Activated CD8-positive, alpha-beta memory T cell treated with anti-CD3 and anti-CD28 coated beads, Interleukin-2, amount 10 ng/mL, durations not matched to agents 7 days and 5 days (primary cell): ENCODE measurements around the gene AAMP. TPM values are rescaled to one million over a fixed set of nuclear protein-coding genes. Genes with fewer than 3 reads are reported as not detected.
A peak's percentile ranks its signal among the peaks of the same experiment; 100 is the strongest.

Source experiments
- ATAC-seq: fragments of 150-1000 bp; cut with Tn5 transposase; one replicate; pipeline ENCODE4 v1.10.0; 2021; ENCODE audit warnings: moderate library complexity
- CTCF ChIA-PET: fragments of 350-600 bp; sonication (Branson Sonifier 250); formaldehyde crosslinking; loops from one replicate; lab custom pipeline; 2021; ENCODE audit warnings: antibody characterized with exemption; lab: Charles Lee
- DNase-seq: peaks from one replicate; pipeline ENCODE4 v3.0.0-alpha.2; 2020
- H3K27ac Mint-ChIP-seq: one replicate; pipeline ENCODE4 v1.8.0; 2021; ENCODE audit warnings: mild to moderate bottlenecking, mixed read lengths
- H3K27me3 Mint-ChIP-seq: one replicate; pipeline ENCODE4 v1.8.0; 2021; ENCODE audit warnings: mixed read lengths
- H3K36me3 Mint-ChIP-seq: one replicate; pipeline ENCODE4 v1.8.0; 2021; ENCODE audit warnings: mild to moderate bottlenecking, mixed read lengths
- H3K4me1 Mint-ChIP-seq: one replicate; pipeline ENCODE4 v1.8.0; 2021; ENCODE audit warnings: mixed read lengths
- H3K4me3 Mint-ChIP-seq: one replicate; pipeline ENCODE4 v1.8.0; 2021; ENCODE audit warnings: mild to moderate bottlenecking, moderate library complexity, mixed read lengths
- H3K9me3 Mint-ChIP-seq: one replicate; pipeline ENCODE4 v1.8.0; 2022; ENCODE audit warnings: low read depth, mixed read lengths
- total RNA-seq, 2 experiments: library from RNA; stranded (reverse); gene quantifications; one replicate each; pipeline ENCODE4 v1.2.3, GENCODE V29; 2021

AAMP gene
- total RNA-seq, 2 experiments from 2014 or later: 49.5 to 61.4 TPM

DNA sequence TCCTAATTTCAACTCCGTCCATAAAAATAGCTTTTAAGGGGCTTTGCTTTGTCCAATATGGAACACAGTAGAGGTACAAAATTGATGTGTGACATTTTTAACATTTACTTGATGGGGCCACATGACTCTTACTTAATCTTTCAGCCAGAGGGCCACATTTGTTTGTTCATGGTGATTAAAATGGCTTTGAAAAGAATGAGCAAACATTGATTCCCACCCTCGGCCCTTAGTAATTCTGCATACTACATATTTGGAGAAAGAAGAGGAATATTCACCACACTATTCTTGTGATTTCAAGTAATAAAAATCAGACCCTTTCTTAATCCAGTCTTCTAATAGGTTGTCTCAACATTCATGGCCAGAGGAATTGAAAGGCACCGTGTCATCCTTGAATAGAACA lies 35.4 kb downstream of the AAMP start:
- no peak for DNase-seq
- peaks cover 30% of the 10 kb centered on the region for H3K4me1 Mint-ChIP-seq
- no peak for ATAC-seq
- H3K9me3 Mint-ChIP-seq: no peaks in the 10 kb centered on the region
- H3K27ac Mint-ChIP-seq: no peak overlapping the region
- no peak overlapping the region for H3K4me3 Mint-ChIP-seq
- peaks cover 84% of the 10 kb centered on the region for H3K36me3 Mint-ChIP-seq
- CTCF ChIA-PET: interaction anchor here (0.9 to 2.6 kb wide), 4 partner anchors 12 to 69 kb away, joined by 3 to 6 read pairs (median 4); no protein-coding TSS in a partner anchor
- H3K27me3 Mint-ChIP-seq: no peaks in the 10 kb centered on the region

DNA sequence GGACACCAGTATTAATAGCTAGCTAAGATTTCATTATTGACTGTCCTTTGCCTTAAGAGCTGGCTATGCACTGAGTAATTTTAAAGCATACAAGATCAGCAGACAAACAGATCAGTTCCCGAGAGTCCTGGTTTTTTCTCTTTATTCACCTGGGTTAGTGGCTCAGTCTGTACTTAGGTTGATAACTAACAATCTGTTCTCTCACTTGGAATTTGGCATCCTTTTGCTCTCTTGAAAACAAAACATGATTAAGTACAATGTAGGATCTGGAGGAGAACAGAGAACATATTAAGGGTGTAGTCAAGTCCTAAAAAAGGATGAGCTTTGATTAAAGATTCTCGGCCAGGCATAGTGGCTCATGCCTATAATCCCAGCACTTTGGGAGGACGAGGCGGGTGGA lies 36.4 kb downstream of the AAMP start:
- Mint-ChIP-seq H3K9me3 (no peaks in the 10 kb centered on the region), H3K27me3 (no peaks in the 10 kb centered on the region), H3K4me1 (peaks cover 37% of the 10 kb centered on the region), H3K36me3 (peaks cover 82% of the 10 kb centered on the region), H3K27ac (peak overlapping the region; percentile 66), H3K4me3 (no peak overlapping the region)
- ATAC-seq: no peak
- no peak for DNase-seq
- CTCF ChIA-PET: interaction anchor here (1.6 to 2.6 kb wide), 2 partner anchors 11 to 24 kb away, joined by 4 to 6 read pairs; no protein-coding TSS in a partner anchor

GRCh38 chr2:218230882-218231281 lies 39.1 kb downstream of the AAMP start:
- Mint-ChIP-seq H3K36me3 (peaks cover 81% of the 10 kb centered on the region), H3K27ac (peak overlapping the region; percentile 87), H3K9me3 (no peaks in the 10 kb centered on the region), H3K4me3 (peak overlapping the region; percentile 65), H3K4me1 (peaks cover 59% of the 10 kb centered on the region), H3K27me3 (no peaks in the 10 kb centered on the region)
- peak; percentile 65 for ATAC-seq
- DNase-seq: peak; percentile 66
- CTCF ChIA-PET: interaction anchor here (0.9 to 3.4 kb wide), 11 partner anchors 10 to 477 kb away, joined by 3 to 25 read pairs (median 8); partner anchors contain the start of genes AAMP, ARPC2 and PNKD

- CTCF ChIA-PET: interaction anchor here (0.7 to 3.4 kb wide), 11 partner anchors 9 to 161 kb away, joined by 3 to 25 read pairs (median 8); partner anchors contain the start of genes AAMP, ARPC2, PNKD and RUFY4
- peak; percentile 57 for ATAC-seq
Measured at GRCh38 chr2:218229851-218230250, 40.1 kb downstream of the AAMP start.

GRCh38 chr2:218229239-218229638 lies 40.7 kb downstream of the AAMP start:
- H3K9me3 Mint-ChIP-seq: no peaks in the 10 kb centered on the region
- ATAC-seq: peak; percentile 88
- peak overlapping the region; percentile 90 for H3K27ac Mint-ChIP-seq
- H3K4me1 Mint-ChIP-seq: peaks cover 75% of the 10 kb centered on the region
- H3K27me3 Mint-ChIP-seq: no peaks in the 10 kb centered on the region
- peak; percentile 80 for DNase-seq
- H3K36me3 Mint-ChIP-seq: peaks cover 83% of the 10 kb centered on the region
- peak overlapping the region; percentile 42 for H3K4me3 Mint-ChIP-seq
- CTCF ChIA-PET: interaction anchor here (0.7 to 3.4 kb wide), 10 partner anchors 8 to 160 kb away, joined by 3 to 25 read pairs (median 7); partner anchors contain the start of genes AAMP, ARPC2, PNKD and RUFY4

More at GRCh38 chr2:218229851-218230250, 40.1 kb downstream of the AAMP start:
- Mint-ChIP-seq H3K4me1 (peaks cover 69% of the 10 kb centered on the region), H3K9me3 (no peaks in the 10 kb centered on the region), H3K27ac (peak overlapping the region; percentile 87), H3K27me3 (no peaks in the 10 kb centered on the region), H3K36me3 (peaks cover 82% of the 10 kb centered on the region), H3K4me3 (peak overlapping the region; percentile 65)
- peak; percentile 64 for DNase-seq

GRCh38 chr2:218228366-218229090 lies 41.4 kb downstream of the AAMP start:
- Mint-ChIP-seq H3K4me1 (peaks cover 78% of the 10 kb centered on the region), H3K27ac (peak overlapping the region; percentile 90), H3K27me3 (no peaks in the 10 kb centered on the region), H3K9me3 (no peaks in the 10 kb centered on the region), H3K4me3 (peak overlapping the region; percentile 42), H3K36me3 (peaks cover 82% of the 10 kb centered on the region)
- DNase-seq (no peak), ATAC-seq (no peak)
- CTCF ChIA-PET: interaction anchor here (0.8 to 3.4 kb wide), 8 partner anchors 8 to 41 kb away, joined by 3 to 25 read pairs (median 8); partner anchors contain the start of genes AAMP, ARPC2 and PNKD

- H3K9me3 Mint-ChIP-seq: no peaks in the 10 kb centered on the region
- ATAC-seq (no peak), DNase-seq (no peak)
- H3K36me3 Mint-ChIP-seq: peaks cover 82% of the 10 kb centered on the region
- H3K27ac Mint-ChIP-seq: peak overlapping the region; percentile 86
- peaks cover 87% of the 10 kb centered on the region for H3K4me1 Mint-ChIP-seq
- no peaks in the 10 kb centered on the region for H3K27me3 Mint-ChIP-seq
- CTCF ChIA-PET: interaction anchor here (0.7 to 1.8 kb wide), 5 partner anchors 11 to 1528 kb away, joined by 3 to 9 read pairs (median 4); no protein-coding TSS in a partner anchor
- H3K4me3 Mint-ChIP-seq: peak overlapping the region; percentile 10
Measured at GRCh38 chr2:218226903-218227302, 43.0 kb downstream of the AAMP start.

DNA sequence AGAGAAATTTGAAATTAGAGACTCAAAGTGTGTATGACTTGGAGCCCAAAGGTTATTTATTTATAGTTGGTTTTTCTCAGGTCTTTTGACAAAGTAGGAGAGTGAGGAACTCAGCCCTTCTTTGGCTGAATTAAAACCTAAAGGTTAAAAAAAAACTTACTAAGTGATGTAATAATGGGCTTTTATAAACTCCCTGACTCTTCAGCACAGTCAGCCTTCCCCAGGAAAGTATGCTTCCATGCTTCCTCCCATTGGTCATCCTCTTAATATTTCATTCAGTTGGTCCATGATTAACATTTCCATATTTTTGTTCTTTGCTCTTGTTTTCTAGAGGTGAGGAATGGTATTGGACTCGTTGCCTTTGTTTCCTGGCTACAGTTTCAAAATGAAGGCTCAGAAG lies 45.8 kb downstream of the AAMP start:
- DNase-seq: no peak
- CTCF ChIA-PET: no interaction called here
- Mint-ChIP-seq H3K36me3 (peaks cover 89% of the 10 kb centered on the region), H3K27ac (peak overlapping the region; percentile 61), H3K4me3 (peak overlapping the region; percentile 87), H3K4me1 (peaks cover 84% of the 10 kb centered on the region), H3K27me3 (no peaks in the 10 kb centered on the region), H3K9me3 (no peaks in the 10 kb centered on the region)
- no peak for ATAC-seq

DNA sequence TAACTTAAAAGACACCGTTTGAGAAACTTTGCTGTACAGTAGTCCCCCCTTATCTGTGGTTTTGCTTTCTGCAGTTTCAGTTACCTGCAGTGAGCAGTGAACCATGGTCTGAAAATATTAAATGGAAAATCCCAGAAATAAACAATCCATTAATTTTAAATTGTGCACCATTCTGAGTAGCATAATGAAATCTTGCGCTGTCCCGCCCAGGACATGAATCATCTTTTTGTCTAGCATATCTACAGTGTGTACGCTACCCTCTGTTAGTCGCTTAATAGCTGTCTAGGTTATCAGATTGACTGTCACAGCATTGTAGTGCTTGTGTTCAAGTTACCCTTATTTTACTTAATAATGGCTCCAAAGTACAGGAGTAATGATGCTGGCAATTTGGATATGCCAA lies 46.9 kb downstream of the AAMP start:
- Mint-ChIP-seq H3K36me3 (peaks cover 88% of the 10 kb centered on the region), H3K4me1 (peaks cover 73% of the 10 kb centered on the region), H3K9me3 (no peaks in the 10 kb centered on the region), H3K27me3 (no peaks in the 10 kb centered on the region), H3K27ac (peak overlapping the region; percentile 61), H3K4me3 (peak overlapping the region; percentile 87)
- ATAC-seq: peak; percentile 48
- CTCF ChIA-PET: interaction anchor here (1.9 to 2.1 kb wide), 2 partner anchors 11 to 35 kb away, joined by 6 to 8 read pairs; no protein-coding TSS in a partner anchor
- no peak for DNase-seq

- Mint-ChIP-seq H3K27ac (peak overlapping the region; percentile 93), H3K27me3 (no peaks in the 10 kb centered on the region), H3K4me3 (peak overlapping the region; percentile 87), H3K4me1 (peaks cover 66% of the 10 kb centered on the region), H3K36me3 (peaks cover 80% of the 10 kb centered on the region), H3K9me3 (no peaks in the 10 kb centered on the region)
- CTCF ChIA-PET: interaction anchor here (1.0 to 2.6 kb wide), 5 partner anchors 9 to 37 kb away, joined by 3 to 16 read pairs (median 6); no protein-coding TSS in a partner anchor
- no peak for DNase-seq
- no peak for ATAC-seq
Measured at GRCh38 chr2:218221000-218221399, 48.9 kb downstream of the AAMP start.

- Mint-ChIP-seq H3K27ac (peak overlapping the region; percentile 93), H3K36me3 (peaks cover 70% of the 10 kb centered on the region), H3K9me3 (no peaks in the 10 kb centered on the region), H3K4me3 (peak overlapping the region; percentile 87), H3K27me3 (no peaks in the 10 kb centered on the region), H3K4me1 (peaks cover 58% of the 10 kb centered on the region)
- no peak for DNase-seq
- no peak for ATAC-seq
- CTCF ChIA-PET: interaction anchor here (0.6 to 2.6 kb wide), 6 partner anchors 10 to 176 kb away, joined by 3 to 16 read pairs (median 4); partner anchors contain the start of genes AAMP and PNKD
Measured at GRCh38 chr2:218219934-218220333, 50.0 kb downstream of the AAMP start.

DNA sequence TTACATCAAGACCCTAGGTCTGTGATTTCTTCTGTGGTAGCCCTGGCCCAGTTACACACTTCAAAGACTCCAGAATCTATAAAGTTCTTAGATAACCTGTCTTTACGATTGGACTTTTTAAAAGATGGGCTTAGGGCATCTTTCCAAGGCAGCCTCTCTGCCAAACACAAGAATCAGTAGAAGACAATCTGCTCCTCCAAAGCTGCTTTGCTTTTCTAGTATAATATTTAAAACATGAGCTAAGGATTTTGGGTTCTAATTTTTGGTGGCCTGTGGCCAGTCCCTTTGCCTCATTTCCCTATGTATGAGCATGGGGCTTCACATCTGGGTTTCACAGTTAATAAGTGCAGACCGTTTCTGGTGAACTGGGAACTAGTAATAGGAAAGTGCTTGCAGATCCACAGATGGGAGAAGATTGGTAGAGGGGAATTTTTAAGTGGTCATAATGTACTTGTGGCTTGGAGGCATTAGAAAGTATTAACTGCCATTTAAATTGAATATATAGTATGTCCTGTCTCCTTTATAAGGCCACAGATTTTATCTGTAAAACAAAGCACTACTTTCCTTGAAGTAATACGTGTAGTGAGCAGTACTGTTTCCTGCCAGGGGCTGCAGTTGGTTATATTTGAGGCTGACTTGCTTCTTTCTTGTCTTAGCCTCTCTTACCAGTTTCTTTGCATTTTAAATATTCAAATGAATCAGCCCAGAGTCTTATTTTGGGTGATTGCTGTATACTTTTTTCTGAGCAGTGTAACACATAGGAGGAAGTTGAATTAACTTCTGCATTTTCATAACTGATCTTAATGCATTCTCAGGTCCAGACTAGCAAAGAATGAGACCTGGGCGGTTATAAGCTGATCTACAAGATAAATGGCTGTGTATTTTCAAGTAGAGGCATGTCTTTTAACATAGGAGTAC lies 51.4 kb downstream of the AAMP start:
- CTCF ChIA-PET: interaction anchor here (0.7 to 1.7 kb wide), 5 partner anchors 9 to 178 kb away, joined by 3 to 9 read pairs (median 4); partner anchors contain the start of genes AAMP and PNKD
- no peaks in the 10 kb centered on the region for H3K27me3 Mint-ChIP-seq
- peaks cover 57% of the 10 kb centered on the region for H3K36me3 Mint-ChIP-seq
- ATAC-seq: peak; percentile 24
- DNase-seq: peak; percentile 67
- H3K4me3 Mint-ChIP-seq: peak overlapping the region; percentile 87
- H3K4me1 Mint-ChIP-seq: peaks cover 46% of the 10 kb centered on the region
- peak overlapping the region; percentile 93 for H3K27ac Mint-ChIP-seq
- H3K9me3 Mint-ChIP-seq: no peaks in the 10 kb centered on the region
